ENCODE results near the gene EPS15.

The EPS15 gene

GRCh38 chr1:51314974-51315373 lies 204.1 kb downstream of the EPS15 start:
- no peak for DNase-seq (ENCODE audit: low read depth)

GRCh38 chr1:51313961-51314777 lies 204.9 kb downstream of the EPS15 start:
- DNase-seq (ENCODE audit: low read depth) = peak; percentile 69

GRCh38 chr1:51313268-51313852 lies 205.7 kb downstream of the EPS15 start:
- no peak for DNase-seq (ENCODE audit: low read depth)

GRCh38 chr1:51312718-51313117 lies 206.3 kb downstream of the EPS15 start:
- DNase-seq (ENCODE audit: low read depth) = no peak

- DNase-seq (ENCODE audit: low read depth) = no peak
Observed at GRCh38 chr1:51311826-51312225, 207.2 kb downstream of the EPS15 start.

- DNase-seq (ENCODE audit: low read depth) = no peak
Observed at GRCh38 chr1:51310871-51311613, 208.0 kb downstream of the EPS15 start.

GRCh38 chr1:51309291-51309690 lies 209.8 kb downstream of the EPS15 start:
- no peak for DNase-seq (ENCODE audit: low read depth)

GRCh38 chr1:51308636-51309035 lies 210.4 kb downstream of the EPS15 start:
- no peak for DNase-seq (ENCODE audit: low read depth)

- DNase-seq (ENCODE audit: low read depth) = no peak
Observed at GRCh38 chr1:51306950-51307349, 212.1 kb downstream of the EPS15 start.

GRCh38 chr1:51305371-51305823 lies 213.7 kb downstream of the EPS15 start:
- DNase-seq (ENCODE audit: low read depth) = no peak

GRCh38 chr1:51304360-51304759 lies 214.7 kb downstream of the EPS15 start:
- no peak for DNase-seq (ENCODE audit: low read depth)
